ENCODE measurements around the gene PTPN9.

- TF ChIP-seq POLR2AphosphoS5 (IDR thresholded peaks at IDR 0.05; ENCODE audit: low read depth, low read length) (no peak), POLR2A (IDR thresholded peaks at IDR 0.05; ENCODE audit: low read depth, low read length) (no peak), TAF1 (IDR thresholded peaks at IDR 0.05; ENCODE audit: low read depth, low read length) (no peak)
Measured at GRCh38 chr15:75531041-75531450, 48.1 kb downstream of the PTPN9 start.

All from GM12891 (cell line).